HCT116 (cell line): ENCODE results near the gene ZSCAN25. TPM values are rescaled to one million over a fixed set of nuclear protein-coding genes. Genes with fewer than 3 reads are reported as not detected.

Source experiments
- ATAC-seq: fragments of 200-7000 bp; cut with Tn5 transposase; 2 replicates; pipeline ENCODE4 v1.9.1; 2020; ENCODE audit warnings: mild to moderate bottlenecking, moderate library complexity
- BruUV-seq: library from RNA; stranded (reverse); fragments of 400-500 nt; replicated peaks from 2 replicates; lab custom pipeline; 2021; lab: Mats Ljungman, UMichigan
- CTCF ChIA-PET: fragments of 300-600 bp; sonication (Branson Sonifier 250); formaldehyde crosslinking; loops from one replicate; lab custom pipeline; 2021; ENCODE audit warnings: antibody characterized with exemption; lab: Charles Lee
- POLR2A ChIA-PET: fragments of 300-600, 350-600 bp; sonication (Branson Sonifier 250); formaldehyde crosslinking; loops from one replicate; lab custom pipeline; 2021; ENCODE audit warnings: antibody characterized with exemption; lab: Charles Lee
- RAD21 ChIA-PET, 2 experiments: fragments of 300-600 bp; sonication (Branson Sonifier 250); formaldehyde crosslinking; loops; one replicate each; lab custom pipeline; 2023; ENCODE audit warnings: low total read pairs in 2 of 2; ENCODE audit not compliant: uncharacterized antibody in 2 of 2, unreplicated experiment in 2 of 2, low non-redundant PET in 1 of 2; lab: Charles Lee
- DNase-seq: peaks from one replicate; pipeline ENCODE4 v3.0.0-alpha.2; 2010; ENCODE audit warnings: low read depth, low spot score
- H2AFZ ChIP-seq: fragments of 200-600 bp; shearing (Covaris generic), sonication (generic); 2 replicates; pipeline ENCODE4 v1.6.1; 2017; ENCODE audit warnings: low read depth, mixed run types, mixed read lengths, antibody characterized with exemption, low read length; ENCODE audit not compliant: poor library complexity, severe bottlenecking
- H3K27ac ChIP-seq: 2 replicates; pipeline ENCODE4 v1.5.1; 2012; ENCODE audit warnings: low read depth, low read length
- H3K27me3 ChIP-seq: fragments of 200-600 bp; sonication (generic); 2 replicates; pipeline ENCODE4 v1.6.1; 2016; ENCODE audit warnings: mixed run types, low read length, mixed read lengths; ENCODE audit not compliant: insufficient read depth
- H3K36me3 ChIP-seq, 2 experiments: fragments of 200-500 bp in 1 of 2; fragments of 200-600 bp in 1 of 2; sonication (Bioruptor generic) in 1 of 2; sonication (generic) in 1 of 2; 2 replicates each; pipeline versions ENCODE4 v1.5.1 to v1.6.1; 2014 to 2016; ENCODE audit warnings: low read length in 2 of 2, inconsistent platforms in 1 of 2, mixed read lengths in 1 of 2, mixed run types in 1 of 2; ENCODE audit not compliant: insufficient read depth in 2 of 2, control insufficient read depth in 1 of 2
- H3K4me1 ChIP-seq, 2 experiments: fragments of 200-600 bp in 1 of 2; sonication (generic) in 1 of 2; 2 replicates each; pipeline versions ENCODE4 v1.5.1 to v1.6.1; 2012 to 2017; ENCODE audit warnings: low read length in 2 of 2, inconsistent platforms in 1 of 2, mild to moderate bottlenecking in 1 of 2, mixed read lengths in 1 of 2, mixed run types in 1 of 2, moderate library complexity in 1 of 2; ENCODE audit not compliant: insufficient read depth in 2 of 2, control insufficient read depth in 1 of 2
- H3K4me2 ChIP-seq: fragments of 200-600 bp; sonication (generic); 2 replicates; pipeline ENCODE4 v1.6.1; 2017; ENCODE audit warnings: mixed run types, low read length, mixed read lengths
- H3K4me3 ChIP-seq, 2 experiments: fragments of 200-600 bp in 1 of 2; sonication (generic) in 1 of 2; replicated peaks in 1 of 2; 2 replicates each; pipeline ENCODE4 v1.5.1; 2011 to 2016; ENCODE audit warnings: low read length in 2 of 2, control low read depth in 1 of 2, low read depth in 1 of 2, mild to moderate bottlenecking in 1 of 2, mixed read lengths in 1 of 2, mixed run types in 1 of 2
- H3K79me2 ChIP-seq: fragments of 200-600 bp; sonication (generic); 2 replicates; pipeline ENCODE4 v1.6.1; 2017; ENCODE audit warnings: mild to moderate bottlenecking, mixed run types, low read length, moderate library complexity, mixed read lengths; ENCODE audit not compliant: insufficient read depth
- H3K9ac ChIP-seq: fragments of 200-600 bp; sonication (generic); 2 replicates; pipeline ENCODE4 v1.6.1; 2016; ENCODE audit warnings: low read length, mixed read lengths
- H3K9me2 ChIP-seq: fragments of 200-600 bp; sonication (generic), shearing (Covaris generic); 2 replicates; pipeline ENCODE4 v1.6.1; 2017; ENCODE audit warnings: mixed run types, mild to moderate bottlenecking, moderate library complexity; ENCODE audit not compliant: insufficient read depth
- H3K9me3 ChIP-seq, 2 experiments: fragments of 200-500 bp in 1 of 2; fragments of 200-600 bp in 1 of 2; sonication (Bioruptor generic) in 1 of 2; sonication (generic) in 1 of 2; 2 replicates each; pipeline ENCODE4 v1.6.1; 2014 to 2017; ENCODE audit warnings: low read length in 2 of 2, mixed read lengths in 2 of 2, inconsistent platforms in 1 of 2, low read depth in 1 of 2, mild to moderate bottlenecking in 1 of 2, mixed run types in 1 of 2, moderate library complexity in 1 of 2; ENCODE audit not compliant: control insufficient read depth in 1 of 2, insufficient read depth in 1 of 2
- H4K20me1 ChIP-seq: fragments of 200-600 bp; sonication (generic), shearing (Covaris generic); 2 replicates; pipeline ENCODE4 v1.6.1; 2017; ENCODE audit warnings: mixed run types, mild to moderate bottlenecking, moderate library complexity; ENCODE audit not compliant: insufficient read depth
- CBX3 ChIP-seq: IDR thresholded peaks from 2 replicates; pipeline ENCODE4 v1.6.1; 2012; ENCODE audit warnings: low read depth
- CEBPB ChIP-seq: IDR thresholded peaks from 2 replicates; pipeline ENCODE4 v1.6.1; 2012; ENCODE audit warnings: low read depth
- ELF1 ChIP-seq: IDR thresholded peaks from 2 replicates; pipeline ENCODE4 v1.6.1; 2012; ENCODE audit warnings: low read depth, borderline replicate concordance
- EZH2 ChIP-seq: fragments of 200-600 bp; sonication (generic); IDR thresholded peaks from 2 replicates; pipeline ENCODE4 v1.6.1; 2017; ENCODE audit warnings: antibody characterized with exemption, mixed run types
- POLR2A ChIP-seq: IDR thresholded peaks from 2 replicates; pipeline ENCODE4 v1.7.0; 2011; ENCODE audit warnings: borderline replicate concordance; ENCODE audit not compliant: insufficient read depth, insufficient read length; ENCODE audit errors: extremely low read depth
- SIN3A ChIP-seq: IDR thresholded peaks from 2 replicates; pipeline ENCODE4 v1.6.1; 2012; ENCODE audit warnings: low read depth
- TCF7L2 ChIP-seq: IDR thresholded peaks from 2 replicates; pipeline ENCODE4 v1.7.0; 2011; ENCODE audit warnings: borderline replicate concordance, inconsistent platforms; ENCODE audit not compliant: insufficient read depth, insufficient read length; ENCODE audit errors: extremely low read depth
- ZFX ChIP-seq: fragments of 450-650 bp; IDR thresholded peaks from 2 replicates; pipeline ENCODE4 v1.6.1; 2017
- ZNF274 ChIP-seq: fragments of 200-500 bp; sonication (Bioruptor generic); IDR thresholded peaks from 2 replicates; pipeline ENCODE4 v1.6.1; 2014; ENCODE audit warnings: mild to moderate bottlenecking, low read depth, low read length, inconsistent platforms
- intact Hi-C: fragments of 100-400 bp; cut with micrococcal nuclease; formaldehyde crosslinking; loops from 2 replicates; pipeline ENCODE4 v1.10.0; 2022
- total RNA-seq: library from RNA; stranded (reverse); gene quantifications from one replicate; pipeline ENCODE4 v1.2.1, GENCODE V29; 2021; ENCODE audit not compliant: unreplicated experiment
- TF ChIP-seq, protein P1 (sequence below), 3 experiments: fragments of 200-600 bp in 1 of 3; sonication (generic) in 1 of 3; IDR thresholded peaks in 2 of 3; conservative IDR thresholded peaks in 1 of 3; 2 replicates each; pipeline ENCODE4 v1.5.1; 2012 to 2017; ENCODE audit warnings: low read depth in 2 of 3, low read length in 2 of 3, antibody characterized with exemption in 1 of 3, borderline replicate concordance in 1 of 3, control low read depth in 1 of 3, mild to moderate bottlenecking in 1 of 3, mixed read lengths in 1 of 3, mixed run types in 1 of 3, moderate library complexity in 1 of 3; ENCODE audit not compliant: insufficient read depth in 1 of 3
- TF ChIP-seq, protein P2 (sequence below): IDR thresholded peaks from 2 replicates; pipeline ENCODE4 v1.6.1; 2012
- TF ChIP-seq, protein P3 (sequence below): IDR thresholded peaks from 2 replicates; pipeline ENCODE4 v1.6.1; 2012
- TF ChIP-seq, protein P4 (sequence below): IDR thresholded peaks from 2 replicates; pipeline ENCODE4 v1.6.1; 2011; ENCODE audit warnings: mild to moderate bottlenecking, low read length, moderate library complexity; ENCODE audit not compliant: insufficient replicate concordance; ENCODE audit errors: extremely low read depth

Gene ZSCAN25
- total RNA-seq, 1 experiment from 2014 or later: 14.0 TPM

DNA sequence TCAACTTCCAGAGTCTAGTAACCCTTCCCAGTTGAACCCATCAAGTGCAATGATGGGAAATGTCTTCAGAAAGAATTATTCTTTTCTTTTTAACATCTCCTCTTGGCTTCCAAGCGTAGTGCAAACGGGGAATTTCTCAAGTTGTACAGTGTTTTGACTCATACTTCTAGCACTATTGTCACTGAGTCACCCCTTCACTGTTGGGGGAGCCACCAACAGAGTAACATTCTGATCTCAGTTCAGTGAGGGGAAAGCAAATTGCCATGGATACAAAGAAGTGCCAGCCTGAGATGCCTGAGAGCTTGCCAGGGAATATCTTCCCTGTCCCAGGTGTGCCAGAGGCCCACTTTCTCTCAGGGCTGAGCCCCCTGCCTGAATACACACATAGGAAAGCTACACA is 32.1 kb downstream of the ZSCAN25 start:
- Histone ChIP-seq H3K9me3 (no peaks in the 10 kb centered on the region), H3K9ac (no peak overlapping the region), H3K27ac (no peak overlapping the region), H3K79me2 (no peaks in the 10 kb centered on the region), H3K4me1 (no peaks in the 10 kb centered on the region), H3K9me2 (no peaks in the 10 kb centered on the region), H3K4me2 (no peak overlapping the region), H2AFZ (no peak overlapping the region), H3K4me3 (no peak overlapping the region), H4K20me1 (no peaks in the 10 kb centered on the region), H3K27me3 (no peaks in the 10 kb centered on the region), H3K36me3 (no peaks in the 10 kb centered on the region; a peak in 1 of 4 replicates)
- ATAC-seq (no peak), DNase-seq (no peak)
- POLR2A ChIA-PET: no interaction called here
- BruUV-seq: no TSS peak
- no peak for TF ChIP-seq ZFX
- TF ChIP-seq ELF1: no peak
- no peak for TF ChIP-seq ZNF274
- TF ChIP-seq EZH2: no peak
- CTCF ChIA-PET: no interaction called here
- intact Hi-C loops: no loop called here
- RAD21 ChIA-PET: no interaction called here

DNA sequence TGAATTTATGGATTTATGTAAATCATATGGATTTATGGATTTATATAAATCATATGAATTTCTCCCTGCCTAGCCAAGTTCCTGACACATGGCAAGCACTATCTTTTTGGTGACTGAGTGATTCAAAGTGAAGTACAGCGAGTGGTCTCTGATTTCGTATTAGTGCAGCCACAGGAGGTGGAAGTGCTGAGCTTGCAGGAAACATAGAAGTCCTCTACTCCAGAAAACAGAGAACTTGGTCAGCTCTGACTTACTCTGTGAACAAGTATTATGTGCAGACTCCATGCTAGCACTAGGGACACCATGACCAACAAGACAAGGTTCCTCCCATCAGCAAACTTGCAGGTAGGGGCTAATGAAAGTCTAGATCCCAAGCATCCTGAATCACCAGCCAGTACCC is 34.5 kb downstream of the ZSCAN25 start:
- RAD21 ChIA-PET: no interaction called here
- BruUV-seq: no TSS peak
- TF ChIP-seq TCF7L2: no peak
- TF ChIP-seq ZNF274: no peak
- no peak for TF ChIP-seq SIN3A
- TF ChIP-seq EZH2: no peak
- TF ChIP-seq CEBPB: no peak
- TF ChIP-seq POLR2A: no peak
- TF ChIP-seq, protein P1, sequence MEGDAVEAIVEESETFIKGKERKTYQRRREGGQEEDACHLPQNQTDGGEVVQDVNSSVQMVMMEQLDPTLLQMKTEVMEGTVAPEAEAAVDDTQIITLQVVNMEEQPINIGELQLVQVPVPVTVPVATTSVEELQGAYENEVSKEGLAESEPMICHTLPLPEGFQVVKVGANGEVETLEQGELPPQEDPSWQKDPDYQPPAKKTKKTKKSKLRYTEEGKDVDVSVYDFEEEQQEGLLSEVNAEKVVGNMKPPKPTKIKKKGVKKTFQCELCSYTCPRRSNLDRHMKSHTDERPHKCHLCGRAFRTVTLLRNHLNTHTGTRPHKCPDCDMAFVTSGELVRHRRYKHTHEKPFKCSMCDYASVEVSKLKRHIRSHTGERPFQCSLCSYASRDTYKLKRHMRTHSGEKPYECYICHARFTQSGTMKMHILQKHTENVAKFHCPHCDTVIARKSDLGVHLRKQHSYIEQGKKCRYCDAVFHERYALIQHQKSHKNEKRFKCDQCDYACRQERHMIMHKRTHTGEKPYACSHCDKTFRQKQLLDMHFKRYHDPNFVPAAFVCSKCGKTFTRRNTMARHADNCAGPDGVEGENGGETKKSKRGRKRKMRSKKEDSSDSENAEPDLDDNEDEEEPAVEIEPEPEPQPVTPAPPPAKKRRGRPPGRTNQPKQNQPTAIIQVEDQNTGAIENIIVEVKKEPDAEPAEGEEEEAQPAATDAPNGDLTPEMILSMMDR (IDR thresholded peaks at IDR 0.05 in 2 of 3, conservative IDR thresholded peaks at IDR 0.05 in 1 of 3; ENCODE audit: borderline replicate concordance in 1 of 3, insufficient read depth in 1 of 3, low read depth in 2 of 3, low read length in 2 of 3): no peak
- TF ChIP-seq CBX3: no peak
- TF ChIP-seq, protein P2, sequence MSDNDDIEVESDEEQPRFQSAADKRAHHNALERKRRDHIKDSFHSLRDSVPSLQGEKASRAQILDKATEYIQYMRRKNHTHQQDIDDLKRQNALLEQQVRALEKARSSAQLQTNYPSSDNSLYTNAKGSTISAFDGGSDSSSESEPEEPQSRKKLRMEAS: no peak
- no peak for TF ChIP-seq ELF1
- TF ChIP-seq, protein P3, sequence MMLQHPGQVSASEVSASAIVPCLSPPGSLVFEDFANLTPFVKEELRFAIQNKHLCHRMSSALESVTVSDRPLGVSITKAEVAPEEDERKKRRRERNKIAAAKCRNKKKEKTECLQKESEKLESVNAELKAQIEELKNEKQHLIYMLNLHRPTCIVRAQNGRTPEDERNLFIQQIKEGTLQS: no peak
- TF ChIP-seq, protein P4, sequence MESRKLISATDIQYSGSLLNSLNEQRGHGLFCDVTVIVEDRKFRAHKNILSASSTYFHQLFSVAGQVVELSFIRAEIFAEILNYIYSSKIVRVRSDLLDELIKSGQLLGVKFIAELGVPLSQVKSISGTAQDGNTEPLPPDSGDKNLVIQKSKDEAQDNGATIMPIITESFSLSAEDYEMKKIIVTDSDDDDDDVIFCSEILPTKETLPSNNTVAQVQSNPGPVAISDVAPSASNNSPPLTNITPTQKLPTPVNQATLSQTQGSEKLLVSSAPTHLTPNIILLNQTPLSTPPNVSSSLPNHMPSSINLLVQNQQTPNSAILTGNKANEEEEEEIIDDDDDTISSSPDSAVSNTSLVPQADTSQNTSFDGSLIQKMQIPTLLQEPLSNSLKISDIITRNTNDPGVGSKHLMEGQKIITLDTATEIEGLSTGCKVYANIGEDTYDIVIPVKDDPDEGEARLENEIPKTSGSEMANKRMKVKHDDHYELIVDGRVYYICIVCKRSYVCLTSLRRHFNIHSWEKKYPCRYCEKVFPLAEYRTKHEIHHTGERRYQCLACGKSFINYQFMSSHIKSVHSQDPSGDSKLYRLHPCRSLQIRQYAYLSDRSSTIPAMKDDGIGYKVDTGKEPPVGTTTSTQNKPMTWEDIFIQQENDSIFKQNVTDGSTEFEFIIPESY: no peak

More for the DNA sequence above, 34.5 kb downstream of the ZSCAN25 start:
- intact Hi-C loops: no loop called here
- Histone ChIP-seq H3K4me3 (no peak overlapping the region), H3K9ac (no peak overlapping the region), H3K27ac (no peak overlapping the region), H3K36me3 (no peaks in the 10 kb centered on the region; a peak in 1 of 4 replicates), H3K4me2 (no peak overlapping the region), H3K9me2 (no peaks in the 10 kb centered on the region), H3K79me2 (no peaks in the 10 kb centered on the region), H4K20me1 (no peaks in the 10 kb centered on the region), H3K4me1 (no peaks in the 10 kb centered on the region), H3K9me3 (no peaks in the 10 kb centered on the region), H3K27me3 (no peaks in the 10 kb centered on the region), H2AFZ (no peak overlapping the region)
- no peak for DNase-seq
- POLR2A ChIA-PET: no interaction called here
- CTCF ChIA-PET: no interaction called here
- ATAC-seq: no peak
